Esophagus muscularis mucosa (tissue), 3 donors: ENCODE results near the gene CCDC3.

Experiments
- CTCF ChIP-seq, 3 experiments: fragments of 200-600 bp in 2 of 3; fragments of 450-650 bp in 1 of 3; sonication (generic) in 2 of 3; IDR thresholded peaks; one replicate each; pipeline ENCODE4 v1.5.1; 2017 to 2019; ENCODE audit warnings: antibody characterized with exemption in 3 of 3, mild to moderate bottlenecking in 2 of 3, moderate library complexity in 1 of 3
- POLR2A ChIP-seq: fragments of 450-650 bp; IDR thresholded peaks from one replicate; pipeline ENCODE4 v1.6.1; 2017; ENCODE audit warnings: antibody characterized with exemption, moderate library complexity, mild to moderate bottlenecking, low read depth

GRCh38 chr10:12975266-12975665 is 26.2 kb downstream of the CCDC3 start:
- TF ChIP-seq POLR2A (no peak), CTCF (IDR thresholded peaks at IDR 0.05) (no peak)
